WTC11 (cell line): ENCODE data around the gene TET3. TPM values are rescaled to one million over a fixed set of nuclear protein-coding genes. Genes with fewer than 3 reads are reported as not detected.

Source experiments
- ATAC-seq: fragments of 200-7000 bp; cut with Tn5 transposase; 2 replicates; pipeline ENCODE4 v1.10.0; 2021; ENCODE audit warnings: mild to moderate bottlenecking, moderate library complexity
- CTCF ChIA-PET: fragments of 300-600 bp; sonication (Branson Sonifier 250); formaldehyde crosslinking; loops from one replicate; lab custom pipeline; 2021; ENCODE audit warnings: antibody characterized with exemption; lab: Charles Lee
- POLR2A ChIA-PET: fragments of 350-600 bp; sonication (Branson Sonifier 250); formaldehyde crosslinking; loops from one replicate; lab custom pipeline; 2021; ENCODE audit warnings: antibody characterized with exemption; lab: Charles Lee
- DNase-seq: peaks from one replicate; pipeline ENCODE4 v3.0.0; 2021; ENCODE audit warnings: low spot score
- H3K27ac Mint-ChIP-seq: 2 replicates; pipeline ENCODE4 v1.8.0; 2021; ENCODE audit warnings: mixed read lengths
- H3K27me3 Mint-ChIP-seq: 2 replicates; pipeline ENCODE4 v1.8.0; 2021; ENCODE audit warnings: low read depth, mild to moderate bottlenecking, moderate library complexity, mixed read lengths
- H3K36me3 Mint-ChIP-seq: 2 replicates; pipeline ENCODE4 v1.8.0; 2021; ENCODE audit warnings: mixed read lengths
- H3K4me1 Mint-ChIP-seq: 2 replicates; pipeline ENCODE4 v1.8.0; 2022; ENCODE audit warnings: mixed read lengths
- H3K4me3 Mint-ChIP-seq: 2 replicates; pipeline ENCODE4 v1.8.0; 2021; ENCODE audit warnings: mild to moderate bottlenecking, moderate library complexity, mixed read lengths
- H3K9me3 Mint-ChIP-seq: 2 replicates; pipeline ENCODE4 v1.8.0; 2021; ENCODE audit warnings: mixed read lengths
- CBFB ChIP-seq: sonication (generic); formaldehyde crosslinking; IDR thresholded peaks from 2 replicates; pipeline ENCODE4 v1.8.1; 2022; ENCODE audit warnings: mild to moderate bottlenecking, low read depth, missing genetic modification reagents
- CREM ChIP-seq: sonication (generic); formaldehyde crosslinking; IDR thresholded peaks from 2 replicates; pipeline ENCODE4 v1.8.1; 2022; ENCODE audit warnings: mild to moderate bottlenecking, missing genetic modification reagents, moderate library complexity
- ETV6 ChIP-seq: sonication (generic); formaldehyde crosslinking; IDR thresholded peaks from 2 replicates; pipeline ENCODE4 v1.8.1; 2022; ENCODE audit warnings: mild to moderate bottlenecking, missing genetic modification reagents
- HMGA2 ChIP-seq: fragments of 250-450 bp; sonication (Bioruptor Pico); IDR thresholded peaks from 2 replicates; pipeline ENCODE4 v1.4.0; 2021; ENCODE audit warnings: mild to moderate bottlenecking, moderate library complexity
- PRRX2 ChIP-seq: fragments of 250-450 bp; sonication (Bioruptor Pico); IDR thresholded peaks from 2 replicates; pipeline ENCODE4 v1.8.0; 2021; ENCODE audit warnings: mild to moderate bottlenecking
- SMAD4 ChIP-seq: sonication (generic); formaldehyde crosslinking; IDR thresholded peaks from 2 replicates; pipeline ENCODE4 v1.8.0; 2022; ENCODE audit warnings: mild to moderate bottlenecking, missing genetic modification reagents
- TP53 ChIP-seq: sonication (generic); formaldehyde crosslinking; IDR thresholded peaks from 2 replicates; pipeline ENCODE4 v1.8.1; 2023; ENCODE audit warnings: mild to moderate bottlenecking, missing genetic modification reagents
- ZNF121 ChIP-seq: sonication (generic); formaldehyde crosslinking; IDR thresholded peaks from 2 replicates; pipeline ENCODE4 v1.8.0; 2023; ENCODE audit warnings: missing genetic modification reagents
- ZNF232 ChIP-seq: sonication (generic); formaldehyde crosslinking; IDR thresholded peaks from 2 replicates; pipeline ENCODE4 v1.8.0; 2022; ENCODE audit warnings: mild to moderate bottlenecking, missing genetic modification reagents
- ZNF263 ChIP-seq: sonication (generic); formaldehyde crosslinking; IDR thresholded peaks from 2 replicates; pipeline ENCODE4 v1.8.1; 2022; ENCODE audit warnings: low read depth, mild to moderate bottlenecking, moderate library complexity, missing genetic modification reagents
- ZNF317 ChIP-seq: sonication (generic); formaldehyde crosslinking; IDR thresholded peaks from 2 replicates; pipeline ENCODE4 v1.8.1; 2023; ENCODE audit warnings: low read depth, mild to moderate bottlenecking, moderate library complexity, missing genetic modification reagents, borderline replicate concordance
- ZNF416 ChIP-seq: fragments of 250-450 bp; sonication (Bioruptor Pico); IDR thresholded peaks from 2 replicates; pipeline ENCODE4 v1.9.0; 2021; ENCODE audit warnings: mild to moderate bottlenecking, inconsistent platforms
- total RNA-seq: library from RNA; stranded (reverse); gene quantifications from 3 replicates; pipeline ENCODE4 v1.2.3, GENCODE V29; 2021
- TF ChIP-seq, protein P1 (sequence below): sonication (generic); formaldehyde crosslinking; IDR thresholded peaks from 2 replicates; pipeline ENCODE4 v1.8.1; 2023; ENCODE audit warnings: mild to moderate bottlenecking, missing genetic modification reagents, moderate library complexity
- TF ChIP-seq, protein P2 (sequence below): fragments of 250-450 bp; sonication (Bioruptor Pico); IDR thresholded peaks from 2 replicates; pipeline ENCODE4 v1.9.0; 2021; ENCODE audit warnings: mild to moderate bottlenecking
- TF ChIP-seq, protein P3 (sequence below): sonication (generic); formaldehyde crosslinking; IDR thresholded peaks from 2 replicates; pipeline ENCODE4 v1.8.1; 2023; ENCODE audit warnings: mild to moderate bottlenecking, missing genetic modification reagents
- TF ChIP-seq, protein P4 (sequence below): fragments of 250-450 bp; sonication (Bioruptor Pico); IDR thresholded peaks from 2 replicates; pipeline ENCODE4 v1.9.0; 2021; ENCODE audit warnings: moderate library complexity, mild to moderate bottlenecking, inconsistent platforms, borderline replicate concordance
- TF ChIP-seq, protein P5 (sequence below): sonication (generic); formaldehyde crosslinking; IDR thresholded peaks from 2 replicates; pipeline ENCODE4 v1.8.0; 2022; ENCODE audit warnings: mild to moderate bottlenecking, missing genetic modification reagents
- TF ChIP-seq, protein P6 (sequence below): sonication (generic); formaldehyde crosslinking; IDR thresholded peaks from 2 replicates; pipeline ENCODE4 v1.8.1; 2022; ENCODE audit warnings: low read depth, mild to moderate bottlenecking, moderate library complexity, missing genetic modification reagents, borderline replicate concordance
- TF ChIP-seq, protein P7 (sequence below): sonication (generic); formaldehyde crosslinking; IDR thresholded peaks from 2 replicates; pipeline ENCODE4 v1.8.1; 2022; ENCODE audit warnings: mild to moderate bottlenecking, missing genetic modification reagents, moderate library complexity, borderline replicate concordance

TET3 gene
- total RNA-seq, 1 experiment from 2014 or later, result 19.3 TPM

DNA sequence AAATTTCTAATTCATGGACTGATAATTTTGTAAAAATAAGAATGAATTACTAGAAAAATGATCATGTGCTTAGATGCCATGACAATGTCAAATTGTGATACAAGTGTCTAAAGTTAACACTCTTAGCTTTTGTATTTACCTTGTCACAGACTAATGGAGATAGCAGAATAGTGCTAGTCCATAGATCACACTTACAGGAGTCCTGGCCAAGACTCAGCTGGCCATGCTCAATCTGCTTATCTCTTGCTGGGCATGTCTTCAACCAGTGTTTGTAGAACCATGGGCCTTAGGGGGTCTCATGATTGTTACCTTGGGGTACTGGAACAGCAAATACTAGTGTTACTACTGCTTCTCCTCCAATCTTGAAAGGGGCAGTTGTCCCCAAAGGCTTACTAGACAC lies 44.0 kb downstream of the TET3 start:
- no peak for TF ChIP-seq HMGA2
- TF ChIP-seq, protein P1, sequence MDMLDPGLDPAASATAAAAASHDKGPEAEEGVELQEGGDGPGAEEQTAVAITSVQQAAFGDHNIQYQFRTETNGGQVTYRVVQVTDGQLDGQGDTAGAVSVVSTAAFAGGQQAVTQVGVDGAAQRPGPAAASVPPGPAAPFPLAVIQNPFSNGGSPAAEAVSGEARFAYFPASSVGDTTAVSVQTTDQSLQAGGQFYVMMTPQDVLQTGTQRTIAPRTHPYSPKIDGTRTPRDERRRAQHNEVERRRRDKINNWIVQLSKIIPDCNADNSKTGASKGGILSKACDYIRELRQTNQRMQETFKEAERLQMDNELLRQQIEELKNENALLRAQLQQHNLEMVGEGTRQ (CRISPR knock-in tag), result no peak
- TF ChIP-seq, protein P2, sequence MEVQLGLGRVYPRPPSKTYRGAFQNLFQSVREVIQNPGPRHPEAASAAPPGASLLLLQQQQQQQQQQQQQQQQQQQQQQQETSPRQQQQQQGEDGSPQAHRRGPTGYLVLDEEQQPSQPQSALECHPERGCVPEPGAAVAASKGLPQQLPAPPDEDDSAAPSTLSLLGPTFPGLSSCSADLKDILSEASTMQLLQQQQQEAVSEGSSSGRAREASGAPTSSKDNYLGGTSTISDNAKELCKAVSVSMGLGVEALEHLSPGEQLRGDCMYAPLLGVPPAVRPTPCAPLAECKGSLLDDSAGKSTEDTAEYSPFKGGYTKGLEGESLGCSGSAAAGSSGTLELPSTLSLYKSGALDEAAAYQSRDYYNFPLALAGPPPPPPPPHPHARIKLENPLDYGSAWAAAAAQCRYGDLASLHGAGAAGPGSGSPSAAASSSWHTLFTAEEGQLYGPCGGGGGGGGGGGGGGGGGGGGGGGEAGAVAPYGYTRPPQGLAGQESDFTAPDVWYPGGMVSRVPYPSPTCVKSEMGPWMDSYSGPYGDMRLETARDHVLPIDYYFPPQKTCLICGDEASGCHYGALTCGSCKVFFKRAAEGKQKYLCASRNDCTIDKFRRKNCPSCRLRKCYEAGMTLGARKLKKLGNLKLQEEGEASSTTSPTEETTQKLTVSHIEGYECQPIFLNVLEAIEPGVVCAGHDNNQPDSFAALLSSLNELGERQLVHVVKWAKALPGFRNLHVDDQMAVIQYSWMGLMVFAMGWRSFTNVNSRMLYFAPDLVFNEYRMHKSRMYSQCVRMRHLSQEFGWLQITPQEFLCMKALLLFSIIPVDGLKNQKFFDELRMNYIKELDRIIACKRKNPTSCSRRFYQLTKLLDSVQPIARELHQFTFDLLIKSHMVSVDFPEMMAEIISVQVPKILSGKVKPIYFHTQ, result no peak
- TF ChIP-seq CREM (CRISPR knock-in tag), result no peak
- TF ChIP-seq ETV6 (CRISPR knock-in tag), result no peak
- no peak for TF ChIP-seq PRRX2 (CRISPR knock-in tag)
- TF ChIP-seq ZNF263 (CRISPR knock-in tag), result no peak
- TF ChIP-seq ZNF416 (CRISPR knock-in tag), result no peak
- TF ChIP-seq, protein P3, sequence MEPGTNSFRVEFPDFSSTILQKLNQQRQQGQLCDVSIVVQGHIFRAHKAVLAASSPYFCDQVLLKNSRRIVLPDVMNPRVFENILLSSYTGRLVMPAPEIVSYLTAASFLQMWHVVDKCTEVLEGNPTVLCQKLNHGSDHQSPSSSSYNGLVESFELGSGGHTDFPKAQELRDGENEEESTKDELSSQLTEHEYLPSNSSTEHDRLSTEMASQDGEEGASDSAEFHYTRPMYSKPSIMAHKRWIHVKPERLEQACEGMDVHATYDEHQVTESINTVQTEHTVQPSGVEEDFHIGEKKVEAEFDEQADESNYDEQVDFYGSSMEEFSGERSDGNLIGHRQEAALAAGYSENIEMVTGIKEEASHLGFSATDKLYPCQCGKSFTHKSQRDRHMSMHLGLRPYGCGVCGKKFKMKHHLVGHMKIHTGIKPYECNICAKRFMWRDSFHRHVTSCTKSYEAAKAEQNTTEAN (CRISPR knock-in tag), result no peak
- no peak for TF ChIP-seq ZNF232 (CRISPR knock-in tag)
- TF ChIP-seq, protein P4, sequence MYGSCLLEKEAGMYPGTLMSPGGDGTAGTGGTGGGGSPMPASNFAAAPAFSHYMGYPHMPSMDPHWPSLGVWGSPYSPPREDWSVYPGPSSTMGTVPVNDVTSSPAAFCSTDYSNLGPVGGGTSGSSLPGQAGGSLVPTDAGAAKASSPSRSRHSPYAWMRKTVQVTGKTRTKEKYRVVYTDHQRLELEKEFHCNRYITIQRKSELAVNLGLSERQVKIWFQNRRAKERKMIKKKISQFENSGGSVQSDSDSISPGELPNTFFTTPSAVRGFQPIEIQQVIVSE, result no peak
- no peak for TF ChIP-seq SMAD4 (CRISPR knock-in tag)
- TF ChIP-seq ZNF121 (CRISPR knock-in tag), result no peak
- TF ChIP-seq, protein P5, sequence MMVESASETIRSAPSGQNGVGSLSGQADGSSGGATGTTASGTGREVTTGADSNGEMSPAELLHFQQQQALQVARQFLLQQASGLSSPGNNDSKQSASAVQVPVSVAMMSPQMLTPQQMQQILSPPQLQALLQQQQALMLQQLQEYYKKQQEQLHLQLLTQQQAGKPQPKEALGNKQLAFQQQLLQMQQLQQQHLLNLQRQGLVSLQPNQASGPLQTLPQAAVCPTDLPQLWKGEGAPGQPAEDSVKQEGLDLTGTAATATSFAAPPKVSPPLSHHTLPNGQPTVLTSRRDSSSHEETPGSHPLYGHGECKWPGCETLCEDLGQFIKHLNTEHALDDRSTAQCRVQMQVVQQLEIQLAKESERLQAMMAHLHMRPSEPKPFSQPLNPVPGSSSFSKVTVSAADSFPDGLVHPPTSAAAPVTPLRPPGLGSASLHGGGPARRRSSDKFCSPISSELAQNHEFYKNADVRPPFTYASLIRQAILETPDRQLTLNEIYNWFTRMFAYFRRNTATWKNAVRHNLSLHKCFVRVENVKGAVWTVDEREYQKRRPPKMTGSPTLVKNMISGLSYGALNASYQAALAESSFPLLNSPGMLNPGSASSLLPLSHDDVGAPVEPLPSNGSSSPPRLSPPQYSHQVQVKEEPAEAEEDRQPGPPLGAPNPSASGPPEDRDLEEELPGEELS (CRISPR knock-in tag), result no peak
- TF ChIP-seq CBFB (CRISPR knock-in tag), result no peak
- TF ChIP-seq ZNF317 (CRISPR knock-in tag), result no peak
- TF ChIP-seq, protein P6, sequence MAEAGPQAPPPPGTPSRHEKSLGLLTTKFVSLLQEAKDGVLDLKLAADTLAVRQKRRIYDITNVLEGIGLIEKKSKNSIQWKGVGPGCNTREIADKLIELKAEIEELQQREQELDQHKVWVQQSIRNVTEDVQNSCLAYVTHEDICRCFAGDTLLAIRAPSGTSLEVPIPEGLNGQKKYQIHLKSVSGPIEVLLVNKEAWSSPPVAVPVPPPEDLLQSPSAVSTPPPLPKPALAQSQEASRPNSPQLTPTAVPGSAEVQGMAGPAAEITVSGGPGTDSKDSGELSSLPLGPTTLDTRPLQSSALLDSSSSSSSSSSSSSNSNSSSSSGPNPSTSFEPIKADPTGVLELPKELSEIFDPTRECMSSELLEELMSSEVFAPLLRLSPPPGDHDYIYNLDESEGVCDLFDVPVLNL (CRISPR knock-in tag), result no peak
- TF ChIP-seq, protein P7, sequence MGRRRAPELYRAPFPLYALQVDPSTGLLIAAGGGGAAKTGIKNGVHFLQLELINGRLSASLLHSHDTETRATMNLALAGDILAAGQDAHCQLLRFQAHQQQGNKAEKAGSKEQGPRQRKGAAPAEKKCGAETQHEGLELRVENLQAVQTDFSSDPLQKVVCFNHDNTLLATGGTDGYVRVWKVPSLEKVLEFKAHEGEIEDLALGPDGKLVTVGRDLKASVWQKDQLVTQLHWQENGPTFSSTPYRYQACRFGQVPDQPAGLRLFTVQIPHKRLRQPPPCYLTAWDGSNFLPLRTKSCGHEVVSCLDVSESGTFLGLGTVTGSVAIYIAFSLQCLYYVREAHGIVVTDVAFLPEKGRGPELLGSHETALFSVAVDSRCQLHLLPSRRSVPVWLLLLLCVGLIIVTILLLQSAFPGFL, result no peak
- no peak for TF ChIP-seq TP53 (CRISPR knock-in tag)
- H3K9me3 Mint-ChIP-seq, result peaks cover 14% of the 10 kb centered on the region
- peaks cover 68% of the 10 kb centered on the region for H3K4me1 Mint-ChIP-seq
- H3K27me3 Mint-ChIP-seq, result no peaks in the 10 kb centered on the region
- H3K4me3 Mint-ChIP-seq, result no peak overlapping the region
- ChIA-PET POLR2A (no interaction called here), CTCF (no interaction called here)
- peaks cover 17% of the 10 kb centered on the region for H3K36me3 Mint-ChIP-seq
- no peak overlapping the region for H3K27ac Mint-ChIP-seq
- ATAC-seq (no peak), DNase-seq (no peak)
